ENCODE measurements around the gene CAPN8.

The CAPN8 gene

GRCh38 chr1:223654083-223654482, 11.4 kb downstream of the CAPN8 start:
- DNase-seq (ENCODE audit: low read depth): no peak

- no peak for DNase-seq (ENCODE audit: low read depth)
Measured at GRCh38 chr1:223653431-223653830, 12.1 kb downstream of the CAPN8 start.

GRCh38 chr1:223653015-223653414, 12.5 kb downstream of the CAPN8 start:
- no peak for DNase-seq (ENCODE audit: low read depth)

GRCh38 chr1:223652436-223652941, 13.0 kb downstream of the CAPN8 start:
- no peak for DNase-seq (ENCODE audit: low read depth)

GRCh38 chr1:223651291-223651991, 14.1 kb downstream of the CAPN8 start:
- no peak for DNase-seq (ENCODE audit: low read depth)

- DNase-seq (ENCODE audit: low read depth): no peak
Measured at GRCh38 chr1:223650465-223650864, 15.0 kb downstream of the CAPN8 start.

GRCh38 chr1:223649222-223649621, 16.3 kb downstream of the CAPN8 start:
- DNase-seq (ENCODE audit: low read depth): no peak

- DNase-seq (ENCODE audit: low read depth): no peak
Measured at GRCh38 chr1:223647249-223647648, 18.3 kb downstream of the CAPN8 start.

- DNase-seq (ENCODE audit: low read depth): no peak
Measured at GRCh38 chr1:223645903-223646302, 19.6 kb downstream of the CAPN8 start.

- DNase-seq (ENCODE audit: low read depth): no peak
Measured at GRCh38 chr1:223642237-223642636, 23.3 kb downstream of the CAPN8 start.

- DNase-seq (ENCODE audit: low read depth): no peak
Measured at GRCh38 chr1:223641523-223642039, 23.9 kb downstream of the CAPN8 start.

GRCh38 chr1:223639331-223639749, 26.2 kb downstream of the CAPN8 start:
- no peak for DNase-seq (ENCODE audit: low read depth)

GRCh38 chr1:223635236-223635635, 30.3 kb downstream of the CAPN8 start:
- no peak for DNase-seq (ENCODE audit: low read depth)

- DNase-seq (ENCODE audit: low read depth): no peak
Measured at GRCh38 chr1:223634423-223634822, 31.1 kb downstream of the CAPN8 start.

- DNase-seq (ENCODE audit: low read depth): no peak
Measured at GRCh38 chr1:223631956-223632355, 33.5 kb downstream of the CAPN8 start.

GRCh38 chr1:223631473-223631872, 34.0 kb downstream of the CAPN8 start:
- no peak for DNase-seq (ENCODE audit: low read depth)

GRCh38 chr1:223629126-223629457, 36.4 kb downstream of the CAPN8 start:
- no peak for DNase-seq (ENCODE audit: low read depth)

- DNase-seq (ENCODE audit: low read depth): peak; percentile 6
Measured at GRCh38 chr1:223628233-223629125, 37.0 kb downstream of the CAPN8 start.

- DNase-seq (ENCODE audit: low read depth): no peak
Measured at GRCh38 chr1:223622132-223622842, 43.2 kb downstream of the CAPN8 start.

- DNase-seq (ENCODE audit: low read depth): no peak
Measured at GRCh38 chr1:223621312-223621734, 44.2 kb downstream of the CAPN8 start.

- no peak for DNase-seq (ENCODE audit: low read depth)
Measured at GRCh38 chr1:223620297-223620897, 45.1 kb downstream of the CAPN8 start.

GRCh38 chr1:223618680-223619079, 46.8 kb downstream of the CAPN8 start:
- no peak for DNase-seq (ENCODE audit: low read depth)
